Left kidney (tissue), 2 donors: ENCODE results near the gene CP. TPM values are rescaled to one million over a fixed set of nuclear protein-coding genes. Genes with fewer than 3 reads are reported as not detected.
"Not testable (repeated sequence)": the region's sequence is repeated elsewhere in the genome, so short reads cannot be mapped to it uniquely, and the experiment has no call there.

Source experiments
- DNase-seq: peaks from one replicate; pipeline ENCODE4 v3.0.0-alpha.2; 2013
- polyA plus RNA-seq: library from polyadenylated mRNA; unstranded; fragments of 120-200 nt; gene quantifications from one replicate; pipeline ENCODE4 v1.2.1, GENCODE V29; 2013; ENCODE audit not compliant: insufficient read length

CP gene
- polyA plus RNA-seq, 1 donor: 0.70 TPM

- DNase-seq: no peak
These were observed 6.1 kb upstream of the CP start for GRCh38 chr3:149227591-149228268.

DNA sequence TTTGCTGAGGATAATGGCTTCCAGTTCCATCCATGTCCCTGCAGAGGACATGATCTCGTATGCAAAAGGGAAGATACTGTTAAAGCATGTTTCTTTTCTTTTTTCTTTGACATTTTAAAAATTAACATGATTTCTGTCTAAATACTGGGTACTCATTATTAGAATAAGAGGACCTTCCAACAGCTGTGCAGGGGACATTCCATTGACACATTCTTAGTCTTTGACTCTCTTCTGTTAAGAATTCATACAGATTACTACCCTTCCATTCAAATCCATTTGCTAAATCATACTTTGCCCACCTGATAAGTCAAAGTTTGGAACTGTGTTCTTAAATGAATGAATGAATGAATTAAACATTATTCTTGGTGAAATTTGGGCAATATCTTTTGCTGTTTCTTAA, 5.1 kb upstream of the CP start:
- DNase-seq: no peak

- DNase-seq: no peak
These were observed 3.3 kb upstream of the CP start for GRCh38 chr3:149224736-149225594.

- DNase-seq: no peak
These were observed 1.8 kb upstream of the CP start for GRCh38 chr3:149223461-149223820.

GRCh38 chr3:149219380-149220121, 2.1 kb downstream of the CP start:
- DNase-seq: not testable (repeated sequence)

GRCh38 chr3:149217347-149217746, 4.3 kb downstream of the CP start:
- DNase-seq: no peak

GRCh38 chr3:149216193-149216869, 5.3 kb downstream of the CP start:
- DNase-seq: no peak

GRCh38 chr3:149215515-149215914, 6.1 kb downstream of the CP start:
- DNase-seq: peak; percentile 36

DNA sequence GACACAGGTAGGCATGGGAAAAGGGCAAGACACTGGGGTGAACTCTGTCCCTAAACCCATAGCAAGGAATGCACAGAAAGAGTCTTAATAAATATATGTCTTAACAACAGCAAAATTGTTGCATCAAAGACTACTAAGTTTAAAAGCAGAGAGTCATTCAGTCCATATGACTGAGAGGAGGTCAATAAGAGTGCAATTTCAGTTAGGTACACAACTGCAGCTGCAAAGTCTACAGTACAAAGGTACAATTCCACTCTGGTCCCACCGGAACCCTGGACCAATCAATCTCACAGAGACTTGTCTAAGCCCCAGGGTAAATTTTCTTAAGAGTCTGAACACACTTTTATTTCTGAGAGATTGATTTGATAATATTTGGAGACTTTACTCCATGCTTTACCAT, 6.9 kb downstream of the CP start:
- no peak for DNase-seq

GRCh38 chr3:149212386-149212785, 9.2 kb downstream of the CP start:
- DNase-seq: no peak

- no peak for DNase-seq
These were observed 12.2 kb downstream of the CP start for GRCh38 chr3:149209431-149209830.

DNA sequence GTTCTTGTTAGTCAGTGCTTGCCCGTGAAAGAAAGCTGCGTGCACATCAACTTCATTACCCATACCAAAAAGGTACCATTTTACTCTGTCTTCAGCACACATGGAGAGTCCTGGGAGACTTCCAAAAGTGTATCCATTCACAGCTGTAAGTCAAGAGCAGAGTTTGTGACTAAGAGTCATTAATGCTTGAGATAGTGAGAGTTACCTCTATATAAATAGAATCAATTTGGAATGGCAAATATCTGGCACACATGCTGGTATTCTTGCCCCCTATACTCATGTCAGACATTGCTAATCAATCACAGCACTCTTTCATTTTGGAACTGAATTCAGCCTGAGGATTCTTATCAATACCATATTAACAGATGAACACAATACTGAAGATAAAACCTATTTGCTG, 14.2 kb downstream of the CP start:
- no peak for DNase-seq

DNA sequence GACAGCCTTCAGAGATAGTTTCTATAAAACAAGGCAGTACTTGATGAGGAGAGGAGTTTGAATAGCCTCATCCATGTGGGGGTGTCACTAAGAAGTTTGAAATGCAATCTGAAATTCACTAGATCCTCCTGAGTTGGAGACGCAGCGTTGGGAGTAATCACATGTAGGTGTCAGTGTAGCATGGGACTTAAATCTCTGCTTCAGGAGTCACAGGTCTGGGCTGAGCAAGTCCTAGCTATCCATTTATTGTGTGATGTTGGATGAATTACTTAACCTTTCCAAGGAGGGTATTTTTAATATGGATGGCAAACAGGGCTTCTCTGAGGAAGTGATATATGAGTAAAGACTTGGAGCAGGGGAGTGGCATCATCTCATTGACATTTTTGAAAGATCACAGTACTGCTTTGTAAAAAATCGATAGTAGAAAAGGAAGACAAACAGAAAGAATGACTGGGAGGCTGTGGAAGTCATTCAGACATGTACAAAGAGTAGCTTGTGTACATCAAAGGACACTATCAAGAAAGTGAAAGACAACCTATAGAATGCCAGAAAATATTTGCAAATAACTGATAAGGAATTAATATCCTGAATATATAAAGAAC, 17.1 kb downstream of the CP start:
- no peak for DNase-seq

GRCh38 chr3:149203758-149204157, 17.9 kb downstream of the CP start:
- no peak for DNase-seq

GRCh38 chr3:149199474-149199873, 22.2 kb downstream of the CP start:
- DNase-seq: no peak

DNA sequence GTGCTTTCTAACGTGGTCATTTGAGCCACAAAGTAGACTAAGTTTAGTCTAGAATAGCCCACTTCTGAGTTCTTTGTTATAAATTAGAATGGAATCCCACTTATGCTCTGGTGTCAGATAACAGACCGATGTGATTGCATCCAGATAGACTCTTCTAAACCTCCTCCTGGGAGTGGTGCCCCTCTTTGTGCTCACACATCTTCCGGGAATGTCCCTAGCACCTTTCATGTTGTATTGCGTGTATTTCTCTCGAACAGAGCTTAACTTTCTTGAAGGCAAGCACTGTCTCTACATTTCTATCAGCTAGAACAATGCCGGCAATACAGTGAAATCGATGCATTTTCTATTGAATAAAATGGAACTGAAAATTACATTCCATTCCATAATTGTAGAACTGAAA, 23.0 kb downstream of the CP start:
- DNase-seq: no peak

DNA sequence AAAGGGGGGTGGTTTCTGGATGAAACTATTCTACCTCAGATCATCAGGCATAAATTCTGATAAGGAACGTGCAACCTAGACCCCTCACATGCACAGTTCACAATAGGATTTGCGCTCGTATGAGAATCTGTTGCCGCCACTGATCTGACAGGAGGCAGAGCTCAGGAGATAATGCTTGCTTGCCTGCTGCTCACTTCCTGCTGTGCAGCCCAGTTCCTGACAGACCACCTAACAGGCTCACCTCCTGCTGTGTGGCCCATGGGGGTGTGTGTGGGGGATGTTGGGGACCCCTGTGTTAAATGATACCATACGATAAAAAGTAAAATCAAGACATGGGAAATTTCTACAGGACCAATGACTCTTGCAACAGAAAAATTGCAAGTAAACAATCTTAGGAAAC, 24.0 kb downstream of the CP start:
- DNase-seq: no peak

DNA sequence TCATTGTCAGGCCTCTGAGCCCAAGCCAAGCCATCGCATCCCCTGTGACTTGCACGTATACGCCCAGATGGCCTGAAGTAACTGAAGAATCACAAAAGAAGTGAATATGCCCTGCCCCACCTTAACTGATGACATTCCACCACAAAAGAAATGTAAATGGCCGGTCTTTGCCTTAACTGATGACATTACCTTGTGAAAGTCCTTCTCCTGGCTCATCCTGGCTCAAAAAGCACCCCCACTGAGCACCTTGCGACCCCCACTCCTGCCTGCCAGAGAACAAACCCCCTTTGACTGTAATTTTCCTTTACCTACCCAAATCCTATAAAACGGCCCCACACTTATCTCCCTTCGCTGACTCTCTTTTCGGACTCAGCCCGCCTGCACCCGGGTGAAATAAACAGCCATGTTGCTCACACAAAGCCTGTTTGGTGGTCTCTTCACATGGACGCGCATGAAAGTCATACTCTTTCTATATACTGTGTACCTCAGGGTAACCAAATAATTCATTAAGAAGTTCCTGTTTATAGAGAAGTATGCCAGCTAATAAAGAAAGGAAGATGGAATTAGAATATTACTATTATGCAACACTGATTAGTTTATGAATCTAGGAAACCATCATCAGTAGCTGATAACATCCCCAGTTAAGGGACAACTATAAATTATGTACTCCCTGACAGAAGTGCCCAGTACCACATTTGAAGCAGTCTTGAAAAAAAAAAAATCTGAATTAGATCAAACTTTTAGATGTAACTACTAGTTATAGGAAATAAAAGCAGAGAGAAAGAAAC, 24.6 kb downstream of the CP start:
- not testable (repeated sequence) for DNase-seq

DNA sequence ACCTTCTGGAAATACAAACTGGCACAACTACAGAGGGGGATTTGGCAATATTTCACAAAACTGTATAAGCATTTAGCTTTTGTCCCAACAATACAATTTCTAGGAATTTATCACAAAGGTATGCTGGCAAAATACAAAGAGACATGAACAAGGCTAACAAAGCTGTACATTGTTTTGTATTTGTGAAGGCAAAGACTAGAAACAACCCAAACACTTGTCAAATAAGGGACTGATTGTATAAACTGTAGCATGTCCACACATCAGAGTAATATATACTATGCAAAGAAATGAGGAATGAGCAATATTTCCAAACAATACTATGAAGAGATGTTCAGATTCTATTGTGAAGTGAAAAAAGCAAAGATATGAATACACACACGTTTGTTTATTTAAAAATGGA, 26.4 kb downstream of the CP start:
- no peak for DNase-seq

DNA sequence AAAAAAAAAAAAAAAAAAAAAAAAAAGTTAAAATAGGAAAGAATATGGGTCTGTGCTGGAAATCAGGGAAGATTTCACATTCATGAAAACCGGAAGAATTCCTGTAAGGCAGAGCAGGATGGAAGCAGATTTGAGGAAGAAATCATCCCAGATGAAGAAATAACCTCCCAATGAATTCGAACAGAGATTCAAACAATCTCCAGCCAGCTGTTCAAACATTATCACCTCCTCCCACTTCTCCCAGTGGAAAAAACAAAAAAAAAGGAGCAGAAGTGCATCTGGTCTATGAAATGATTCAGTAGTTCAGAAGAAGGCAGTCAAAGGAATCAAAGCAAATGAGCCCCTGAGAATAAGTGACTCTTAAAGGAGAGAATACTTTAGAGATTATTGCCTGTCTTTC, 33.1 kb downstream of the CP start:
- DNase-seq: no peak

GRCh38 chr3:149186721-149187120, 34.9 kb downstream of the CP start:
- DNase-seq: no peak
